H9 (cell line): Measurements from ENCODE around the gene SRSF7. TPM values are rescaled to one million over a fixed set of nuclear protein-coding genes. Genes with fewer than 3 reads are reported as not detected.

Experiments
- DNase-seq: peaks from one replicate; pipeline ENCODE4 v3.0.0-alpha.2; 2017
- H2AFZ ChIP-seq: one replicate; pipeline ENCODE4 v1.6.1; 2013; ENCODE audit warnings: mild to moderate bottlenecking, low read length, control low read depth, moderate library complexity
- H2AK5ac ChIP-seq: 2 replicates; pipeline ENCODE4 v1.6.1; 2013; ENCODE audit warnings: low read length, control low read depth, mixed read lengths; ENCODE audit not compliant: insufficient read length
- H2BK120ac ChIP-seq: one replicate; pipeline ENCODE4 v1.6.1; 2013; ENCODE audit warnings: low read depth, mild to moderate bottlenecking, low read length, control low read depth, inconsistent platforms; ENCODE audit not compliant: poor library complexity, severe bottlenecking
- H2BK12ac ChIP-seq: 2 replicates; pipeline ENCODE4 v1.6.1; 2013; ENCODE audit warnings: low read length, control low read depth, mixed read lengths, low read depth; ENCODE audit not compliant: insufficient read length
- H2BK15ac ChIP-seq: 2 replicates; pipeline ENCODE4 v1.6.1; 2013; ENCODE audit warnings: low read depth, low read length, control low read depth
- H2BK20ac ChIP-seq: one replicate; pipeline ENCODE4 v1.6.1; 2013; ENCODE audit warnings: low read depth, mild to moderate bottlenecking, low read length, control low read depth, inconsistent platforms; ENCODE audit not compliant: poor library complexity, severe bottlenecking
- H2BK5ac ChIP-seq: 2 replicates; pipeline ENCODE4 v1.6.1; 2013; ENCODE audit warnings: low read length, control low read depth, mixed read lengths; ENCODE audit not compliant: insufficient read length
- H3K14ac ChIP-seq: 2 replicates; pipeline ENCODE4 v1.6.1; 2013; ENCODE audit warnings: low read length, control low read depth; ENCODE audit not compliant: insufficient read depth
- H3K18ac ChIP-seq: 2 replicates; pipeline ENCODE4 v1.6.1; 2013; ENCODE audit warnings: low read depth, mild to moderate bottlenecking, mixed read lengths, low read length, control low read depth; ENCODE audit not compliant: insufficient read length
- H3K23ac ChIP-seq: 2 replicates; pipeline ENCODE4 v1.6.1; 2013; ENCODE audit warnings: low read length, control low read depth, mixed read lengths, low read depth; ENCODE audit not compliant: insufficient read length
- H3K23me2 ChIP-seq: 2 replicates; pipeline ENCODE4 v1.6.1; 2013; ENCODE audit warnings: low read depth, mild to moderate bottlenecking, mixed read lengths, low read length, control low read depth; ENCODE audit not compliant: insufficient read length, poor library complexity, severe bottlenecking
- H3K27ac ChIP-seq: 2 replicates; pipeline ENCODE4 v1.5.1; 2013; ENCODE audit warnings: low read length, control low read depth, mixed read lengths, low read depth; ENCODE audit not compliant: insufficient read length
- H3K27me3 ChIP-seq: 2 replicates; pipeline ENCODE4 v1.6.1; 2013; ENCODE audit warnings: low read length, control low read depth, inconsistent platforms; ENCODE audit not compliant: insufficient read depth
- H3K4ac ChIP-seq: 2 replicates; pipeline ENCODE4 v1.6.1; 2013; ENCODE audit warnings: low read depth, mild to moderate bottlenecking, control low read depth, inconsistent platforms, low read length, moderate library complexity
- H3K4me1 ChIP-seq: 2 replicates; pipeline ENCODE4 v1.6.1; 2013; ENCODE audit warnings: low read length, control low read depth, inconsistent platforms; ENCODE audit not compliant: insufficient read depth
- H3K4me2 ChIP-seq: 2 replicates; pipeline ENCODE4 v1.6.1; 2013; ENCODE audit warnings: low read length, control low read depth, mixed read lengths; ENCODE audit not compliant: insufficient read length, insufficient read depth
- H3K56ac ChIP-seq: 2 replicates; pipeline ENCODE4 v1.6.1; 2013; ENCODE audit warnings: low read depth, mild to moderate bottlenecking, mixed read lengths, low read length, control low read depth; ENCODE audit not compliant: insufficient read length
- H3K79me1 ChIP-seq: 2 replicates; pipeline ENCODE4 v1.6.1; 2013; ENCODE audit warnings: low read depth, mild to moderate bottlenecking, moderate library complexity, low read length, control low read depth, inconsistent platforms; ENCODE audit not compliant: insufficient read depth, poor library complexity, severe bottlenecking
- H3K79me2 ChIP-seq: 2 replicates; pipeline ENCODE4 v1.6.1; 2013; ENCODE audit warnings: low read length, control low read depth, inconsistent platforms; ENCODE audit not compliant: insufficient read depth
- H3K9ac ChIP-seq: 2 replicates; pipeline ENCODE4 v1.6.1; 2013; ENCODE audit warnings: low read length, control low read depth, mixed read lengths; ENCODE audit not compliant: insufficient read length; ENCODE audit errors: extremely low read depth
- H3K9me3 ChIP-seq: one replicate; pipeline ENCODE4 v1.6.1; 2013; ENCODE audit warnings: low read depth, low read length, inconsistent platforms; ENCODE audit not compliant: control insufficient read depth
- H3T11ph ChIP-seq: one replicate; pipeline ENCODE4 v1.6.1; 2013; ENCODE audit warnings: mild to moderate bottlenecking, low read length, control low read depth, inconsistent platforms
- H4K20me1 ChIP-seq: one replicate; pipeline ENCODE4 v1.6.1; 2013; ENCODE audit not compliant: control insufficient read depth, insufficient read length, insufficient read depth
- H4K5ac ChIP-seq: 2 replicates; pipeline ENCODE4 v1.6.1; 2013; ENCODE audit warnings: low read depth, mild to moderate bottlenecking, mixed read lengths, low read length, control low read depth; ENCODE audit not compliant: insufficient read length
- H4K8ac ChIP-seq: replicated peaks from 2 replicates; pipeline ENCODE4 v1.6.1; 2013; ENCODE audit warnings: low read length, control low read depth, mixed read lengths, low read depth; ENCODE audit not compliant: insufficient read length
- H4K91ac ChIP-seq: 2 replicates; pipeline ENCODE4 v1.6.1; 2013; ENCODE audit warnings: low read depth, mild to moderate bottlenecking, moderate library complexity, mixed read lengths, low read length, control low read depth; ENCODE audit not compliant: insufficient read length
- H3K27ac Mint-ChIP-seq, 3 experiments: 2 replicates in 2 of 3; 3 replicates in 1 of 3; pipeline ENCODE4 v1.8.0; 2020 to 2021; ENCODE audit warnings: mixed read lengths in 3 of 3, mild to moderate bottlenecking in 1 of 3, moderate library complexity in 1 of 3
- H3K27me3 Mint-ChIP-seq: 2 replicates; pipeline ENCODE4 v1.8.0; 2021; ENCODE audit warnings: low read depth, mild to moderate bottlenecking, moderate library complexity, mixed read lengths
- H3K36me3 Mint-ChIP-seq, 3 experiments: 2 replicates in 2 of 3; 3 replicates in 1 of 3; pipeline ENCODE4 v1.8.0; 2020 to 2021; ENCODE audit warnings: low read depth in 3 of 3, mixed read lengths in 3 of 3; ENCODE audit not compliant: insufficient read depth in 1 of 3
- H3K4me1 Mint-ChIP-seq, 2 experiments: 2 replicates each; pipeline ENCODE4 v1.8.0; 2020; ENCODE audit warnings: mixed read lengths in 2 of 2
- H3K4me3 Mint-ChIP-seq, 2 experiments: 2 replicates in 1 of 2; 3 replicates in 1 of 2; pipeline ENCODE4 v1.8.0; 2020 to 2021; ENCODE audit warnings: mild to moderate bottlenecking in 2 of 2, mixed read lengths in 2 of 2, moderate library complexity in 1 of 2
- H3K9me3 Mint-ChIP-seq, 2 experiments: 2 replicates in 1 of 2; 3 replicates in 1 of 2; pipeline ENCODE4 v1.8.0; 2020; ENCODE audit warnings: mild to moderate bottlenecking in 2 of 2, mixed read lengths in 2 of 2, moderate library complexity in 1 of 2
- WGBS: extraction: QIAGEN DNeasy Blood & Tissue Kit; methylation state at CpG from one replicate; pipeline ENCODE4 v1.1.7; 2013; ENCODE audit warnings: missing lambda C conversion rate, low lambda C conversion rate, mixed read lengths; ENCODE audit not compliant: insufficient read length; ENCODE audit errors: extremely low coverage; 5-methylcytosine and 5-hydroxymethylcytosine counted together
- total RNA-seq: library from RNA; stranded (reverse); gene quantifications from 2 replicates; pipeline ENCODE4 v1.2.1, GENCODE V29; 2021
- TF ChIP-seq, protein P1 (sequence below): fragments of 200-600 bp; sonication (generic); conservative IDR thresholded peaks from 3 replicates; pipeline ENCODE4 v1.8.0; 2021; ENCODE audit warnings: antibody characterized with exemption, mild to moderate bottlenecking

The SRSF7 gene
- total RNA-seq, 1 experiment from 2014 or later = 576 TPM

DNA sequence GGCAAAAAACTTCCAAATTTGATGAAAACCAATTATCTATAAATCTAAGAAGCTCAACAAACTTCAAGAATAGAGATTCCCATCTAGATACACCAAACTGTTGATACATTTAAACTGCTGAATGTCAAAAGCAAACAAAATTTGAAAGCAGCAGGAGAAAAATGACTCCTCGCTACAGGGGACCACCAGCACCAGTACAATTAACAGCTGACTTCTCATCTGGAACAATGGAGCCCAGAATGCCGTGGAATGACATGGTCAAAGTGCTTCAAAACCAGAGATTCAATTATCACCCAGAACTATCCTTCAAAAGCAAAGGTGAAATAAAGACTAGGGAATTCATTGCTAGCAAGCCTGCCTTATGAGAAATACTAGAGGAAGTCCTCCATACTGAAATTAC lies 11.6 kb downstream of the SRSF7 start:
- no CpG with 5 or more reads among the region's 2 CpGs for WGBS
- no peak for DNase-seq
- no peaks in the 10 kb centered on the region for H3K27me3 ChIP-seq
- no peak overlapping the region for H2BK5ac ChIP-seq
- no peak overlapping the region for H4K8ac ChIP-seq
- peaks cover 7 to 16% of the 10 kb centered on the region in 2 experiments for H3K4me1 Mint-ChIP-seq
- H3K23me2 ChIP-seq = no peaks in the 10 kb centered on the region
- peaks cover 42 to 66% (median 47%) of the 10 kb centered on the region in 3 experiments for H3K36me3 Mint-ChIP-seq
- H3K9ac ChIP-seq = no peak overlapping the region
- no peak overlapping the region for H3K27ac ChIP-seq
- peaks cover 8 to 9% of the 10 kb centered on the region in 2 experiments for H3K9me3 Mint-ChIP-seq
- no peaks in the 10 kb centered on the region for H3K79me2 ChIP-seq
- H4K5ac ChIP-seq = no peak overlapping the region
- no peak overlapping the region for H3K18ac ChIP-seq
- H2BK120ac ChIP-seq = no peak overlapping the region
- no peak overlapping the region for H4K91ac ChIP-seq
- H3K9me3 ChIP-seq = no peaks in the 10 kb centered on the region
- H2BK20ac ChIP-seq = no peak overlapping the region
- TF ChIP-seq, protein P1, sequence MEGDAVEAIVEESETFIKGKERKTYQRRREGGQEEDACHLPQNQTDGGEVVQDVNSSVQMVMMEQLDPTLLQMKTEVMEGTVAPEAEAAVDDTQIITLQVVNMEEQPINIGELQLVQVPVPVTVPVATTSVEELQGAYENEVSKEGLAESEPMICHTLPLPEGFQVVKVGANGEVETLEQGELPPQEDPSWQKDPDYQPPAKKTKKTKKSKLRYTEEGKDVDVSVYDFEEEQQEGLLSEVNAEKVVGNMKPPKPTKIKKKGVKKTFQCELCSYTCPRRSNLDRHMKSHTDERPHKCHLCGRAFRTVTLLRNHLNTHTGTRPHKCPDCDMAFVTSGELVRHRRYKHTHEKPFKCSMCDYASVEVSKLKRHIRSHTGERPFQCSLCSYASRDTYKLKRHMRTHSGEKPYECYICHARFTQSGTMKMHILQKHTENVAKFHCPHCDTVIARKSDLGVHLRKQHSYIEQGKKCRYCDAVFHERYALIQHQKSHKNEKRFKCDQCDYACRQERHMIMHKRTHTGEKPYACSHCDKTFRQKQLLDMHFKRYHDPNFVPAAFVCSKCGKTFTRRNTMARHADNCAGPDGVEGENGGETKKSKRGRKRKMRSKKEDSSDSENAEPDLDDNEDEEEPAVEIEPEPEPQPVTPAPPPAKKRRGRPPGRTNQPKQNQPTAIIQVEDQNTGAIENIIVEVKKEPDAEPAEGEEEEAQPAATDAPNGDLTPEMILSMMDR = no peak
- H3K4me1 ChIP-seq = peaks cover 7% of the 10 kb centered on the region; the same call in 1 of the 2 replicates
- no peak overlapping the region for H3K56ac ChIP-seq
- H3K79me1 ChIP-seq = no peaks in the 10 kb centered on the region
- H4K20me1 ChIP-seq = no peaks in the 10 kb centered on the region
- H3K27me3 Mint-ChIP-seq = no peaks in the 10 kb centered on the region
- H2BK12ac ChIP-seq = no peak overlapping the region
- H3T11ph ChIP-seq = no peak overlapping the region
- H3K14ac ChIP-seq = no peak overlapping the region
- H3K4me3 Mint-ChIP-seq = no peak overlapping the region
- no peak overlapping the region for H3K4ac ChIP-seq
- no peak overlapping the region for H2AFZ ChIP-seq
- H3K4me2 ChIP-seq = no peak overlapping the region
- H2BK15ac ChIP-seq = no peak overlapping the region
- H2AK5ac ChIP-seq = no peak overlapping the region
- H3K27ac Mint-ChIP-seq = no peak overlapping the region
- no peak overlapping the region for H3K23ac ChIP-seq
